ENCODE measurements around the gene VRK1.

- TF ChIP-seq POLR2AphosphoS5 (IDR thresholded peaks at IDR 0.05; ENCODE audit: borderline replicate concordance, low read depth, low read length) (no peak), EZH2 (IDR thresholded peaks at IDR 0.05) (no peak), FOXP2 (optimal IDR thresholded peaks at IDR 0.05; ENCODE audit: control extremely low read depth, extremely low read length, insufficient read depth) (no peak)
Measured at GRCh38 chr14:96816281-96816680, 19.1 kb downstream of the VRK1 start.

Measured in SK-N-MC (cell line).